A549 (cell line): Measurements from ENCODE around the gene RAPGEF2. TPM values are rescaled to one million over a fixed set of nuclear protein-coding genes. Genes with fewer than 3 reads are reported as not detected.

Source experiments
- ATAC-seq, 2 experiments: fragments of 200-7000 bp in 1 of 2; fragments of >200 bp in 1 of 2; cut with Nextera tagmentation in 1 of 2; cut with Tn5 transposase in 1 of 2; 3 replicates each; pipeline versions ENCODE4 v1.8.0 to v1.9.1; 2018 to 2020; ENCODE audit warnings: mild to moderate bottlenecking in 1 of 2, moderate library complexity in 1 of 2
- CTCF ChIA-PET: fragments of 300-600 bp; sonication (Branson Sonifier 250); formaldehyde crosslinking; extraction: SDS; loops from one replicate; lab custom pipeline; 2021; ENCODE audit warnings: antibody characterized with exemption, inconsistent platforms; lab: Yijun Ruan, JAX
- POLR2A ChIA-PET: fragments of 350-600 bp; formaldehyde crosslinking; extraction: SDS; loops from one replicate; lab custom pipeline; 2021; ENCODE audit warnings: antibody characterized with exemption, inconsistent platforms; lab: Yijun Ruan, JAX
- DNase-seq, 2 experiments: peaks; one replicate each; pipeline versions ENCODE4 v3.0.0 to v3.0.0-alpha.2; 2011 to 2016; ENCODE audit warnings: low read depth in 1 of 2, low spot score in 1 of 2
- FAIRE-seq: peaks from 2 replicates; lab custom pipeline; 2011; peaks lifted over from hg19 to GRCh38; lab: Jason Lieb, UNC
- H3K27ac ChIP-seq, 2 experiments: fragments of >200 bp; sonication (Bioruptor Twin); formaldehyde crosslinking; 3 replicates each; pipeline ENCODE4 v1.5.1; 2016 to 2017
- H3K4me1 ChIP-seq: fragments of >200 bp; sonication (Bioruptor Twin); formaldehyde crosslinking; 3 replicates; pipeline ENCODE4 v1.6.1; 2016
- H3K4me2 ChIP-seq: fragments of >200 bp; sonication (Bioruptor Twin); formaldehyde crosslinking; 3 replicates; pipeline ENCODE4 v1.6.1; 2016
- H3K4me3 ChIP-seq: fragments of >200 bp; sonication (Bioruptor Twin); formaldehyde crosslinking; 3 replicates; pipeline ENCODE4 v1.5.1; 2016
- H3K9me3 ChIP-seq: fragments of >200 bp; sonication (Bioruptor Twin); formaldehyde crosslinking; 3 replicates; pipeline ENCODE4 v1.6.1; 2016
- CBX2 ChIP-seq: fragments of 200-600 bp; sonication (generic); IDR thresholded peaks from 2 replicates; pipeline ENCODE4 v1.6.1; 2016; ENCODE audit warnings: low read depth, mild to moderate bottlenecking, borderline replicate concordance
- CEBPB ChIP-seq, 2 experiments: fragments of >200 bp in 1 of 2; sonication (Bioruptor Twin) in 1 of 2; formaldehyde crosslinking in 1 of 2; IDR thresholded peaks; 2 replicates each; pipeline ENCODE4 v1.6.1; 2012 to 2016
- CTCF ChIP-seq: fragments of >200 bp; sonication (Bioruptor Twin); formaldehyde crosslinking; IDR thresholded peaks from 3 replicates; pipeline ENCODE4 v1.5.1; 2016
- ESRRA ChIP-seq: fragments of 150-350 bp; IDR thresholded peaks from 2 replicates; pipeline ENCODE4 v1.6.1; 2014; ENCODE audit warnings: mild to moderate bottlenecking, low read length, borderline replicate concordance
- FOSB ChIP-seq: fragments of 250-450 bp; sonication (Bioruptor Pico); IDR thresholded peaks from 2 replicates; pipeline ENCODE4 v1.5.0; 2020; ENCODE audit warnings: mild to moderate bottlenecking, moderate library complexity
- GATA3 ChIP-seq: IDR thresholded peaks from 2 replicates; pipeline ENCODE4 v1.6.1; 2012; ENCODE audit warnings: borderline replicate concordance
- HMGXB4 ChIP-seq: fragments of 250-450 bp; sonication (Bioruptor Pico); IDR thresholded peaks from 2 replicates; pipeline ENCODE4 v1.5.0; 2021; ENCODE audit warnings: mild to moderate bottlenecking, moderate library complexity, borderline replicate concordance
- HOXB13 ChIP-seq: fragments of 250-450 bp; sonication (Bioruptor Pico); IDR thresholded peaks from 2 replicates; pipeline ENCODE4 v1.5.0; 2020; ENCODE audit warnings: low read depth, mild to moderate bottlenecking, moderate library complexity
- KDM5A ChIP-seq: fragments of 200-600 bp; sonication (generic); IDR thresholded peaks from 2 replicates; pipeline ENCODE4 v1.6.1; 2016; ENCODE audit warnings: antibody characterized with exemption, mild to moderate bottlenecking
- POLR2A ChIP-seq: IDR thresholded peaks from 2 replicates; pipeline ENCODE4 v1.6.1; 2012; ENCODE audit warnings: mild to moderate bottlenecking, low read length
- RARB ChIP-seq: fragments of 250-450 bp; sonication (Bioruptor Pico); IDR thresholded peaks from 2 replicates; pipeline ENCODE4 v1.8.0; 2021; ENCODE audit warnings: mild to moderate bottlenecking, moderate library complexity
- RCOR1 ChIP-seq: fragments of 150-350 bp; IDR thresholded peaks from 2 replicates; pipeline ENCODE4 v1.6.1; 2014; ENCODE audit warnings: antibody characterized with exemption, low read length, low read depth
- REST ChIP-seq: fragments of 200-600 bp; sonication (generic); IDR thresholded peaks from 2 replicates; pipeline ENCODE4 v1.6.1; 2016; ENCODE audit warnings: antibody characterized with exemption, mild to moderate bottlenecking, moderate library complexity
- SMC3 ChIP-seq: fragments of >200 bp; sonication (Bioruptor Twin); formaldehyde crosslinking; IDR thresholded peaks from 3 replicates; pipeline ENCODE4 v1.6.1; 2018; ENCODE audit warnings: inconsistent platforms
- SREBF2 ChIP-seq: fragments of 450-650 bp; IDR thresholded peaks from 2 replicates; pipeline ENCODE4 v1.6.1; 2014; ENCODE audit warnings: mild to moderate bottlenecking, moderate library complexity
- TFCP2L1 ChIP-seq: fragments of 250-450 bp; sonication (Bioruptor Pico); IDR thresholded peaks from 2 replicates; pipeline ENCODE4 v1.5.0; 2021; ENCODE audit warnings: mild to moderate bottlenecking
- ZC3H11A ChIP-seq: fragments of 450-650 bp; IDR thresholded peaks from 2 replicates; pipeline ENCODE4 v1.6.1; 2014; ENCODE audit warnings: antibody characterized with exemption, mild to moderate bottlenecking
- WGBS: methylation state at CpG from one replicate; pipeline ENCODE4 v1.1.6; 2017; ENCODE audit errors: missing lambda C conversion rate; 5-methylcytosine and 5-hydroxymethylcytosine counted together
- polyA plus RNA-seq, 4 experiments: library from polyadenylated mRNA; depleted of rRNA in 3 of 4; stranded (reverse); fragments of >200 nt; fragmentation: RNase III in 1 of 4; extraction: RNeasy Plus Mini Kit Qiagen cat#74134 plus additional on column Dnase treatment in 1 of 4; gene quantifications; 2 replicates in 3 of 4; 3 replicates in 1 of 4; pipeline ENCODE4 v1.2.3, GENCODE V29; 2011 to 2017

Gene RAPGEF2
- polyA plus RNA-seq, 2 of the 4 experiments (the other 2 are of a cell fraction), result 10.7 to 31.8 TPM

- POLR2A ChIA-PET, result no interaction called here
- Histone ChIP-seq H3K27ac (peak overlapping the region in 1 of 2 experiments; percentile 64; a peak in 1 of 6 replicates), H3K9me3 (no peaks in the 10 kb centered on the region), H3K4me3 (no peak overlapping the region), H3K4me1 (peaks cover 49% of the 10 kb centered on the region), H3K4me2 (peak overlapping the region; percentile 85; the same call in 2 of the 3 replicates)
- no peak for ATAC-seq
- WGBS, result 76% methylated on average over 2 of the region's 2 CpGs
- CTCF ChIA-PET, result interaction anchor here (0.6 kb wide), 2 partner anchors 62 to 1262 kb away, joined by 3 to 4 read pairs; no protein-coding TSS in a partner anchor
- no peak for DNase-seq
- FAIRE-seq, result no peak
- no peak for TF ChIP-seq HOXB13 (CRISPR knock-in tag)
- no peak for TF ChIP-seq POLR2A
- TF ChIP-seq RCOR1, result no peak
- TF ChIP-seq SREBF2, result no peak
- no peak for TF ChIP-seq TFCP2L1 (CRISPR knock-in tag)
- no peak for TF ChIP-seq RARB
- TF ChIP-seq ESRRA, result no peak
Measured at GRCh38 chr4:159281771-159282170, 178.9 kb downstream of the RAPGEF2 start.

GRCh38 chr4:159282329-159282728 lies 179.4 kb downstream of the RAPGEF2 start:
- DNase-seq, result no peak
- no peak for FAIRE-seq
- 56% methylated on average over 5 of the region's 5 CpGs for WGBS
- Histone ChIP-seq H3K4me1 (peaks cover 49% of the 10 kb centered on the region), H3K9me3 (no peaks in the 10 kb centered on the region)
- no peak for TF ChIP-seq RCOR1
- TF ChIP-seq SMC3, result no peak
- no peak for TF ChIP-seq REST
- TF ChIP-seq CEBPB (IDR thresholded peaks at IDR 0.05), result no peak
- TF ChIP-seq SREBF2, result no peak
- no peak for TF ChIP-seq ZC3H11A
- no peak for TF ChIP-seq CBX2
- no peak for TF ChIP-seq FOSB
- no peak for TF ChIP-seq KDM5A
- no peak for TF ChIP-seq HMGXB4 (CRISPR knock-in tag)
- TF ChIP-seq, all 56 proteins: peak for 0
- CTCF ChIA-PET, result interaction anchor here (0.6 kb wide), 1 partner anchor 1262 kb away, joined by 3 read pairs; no protein-coding TSS in a partner anchor
- no peak for ATAC-seq
- Histone ChIP-seq H3K4me3 (no peak overlapping the region), H3K4me2 (peak overlapping the region; percentile 85), H3K27ac (peak overlapping the region; percentile 54 to 73; a peak in 2 of 6 replicates)
- POLR2A ChIA-PET, result no interaction called here

GRCh38 chr4:159282944-159283343 lies 180.1 kb downstream of the RAPGEF2 start:
- POLR2A ChIA-PET, result no interaction called here
- FAIRE-seq, result no peak
- CTCF ChIA-PET, result no interaction called here
- H3K4me3 ChIP-seq, result no peak overlapping the region
- TF ChIP-seq GATA3 (peak; percentile 48; the same call in 1 of the 2 replicates), CTCF (no peak)
- TF ChIP-seq, all 56 proteins: peak for 1
- DNase-seq, result no peak
- peaks cover 49% of the 10 kb centered on the region for H3K4me1 ChIP-seq
- no peaks in the 10 kb centered on the region for H3K9me3 ChIP-seq
- 3% methylated on average over 2 of the region's 2 CpGs for WGBS
- peak overlapping the region; percentile 85 for H3K4me2 ChIP-seq
- no peak for ATAC-seq
- H3K27ac ChIP-seq, result peak overlapping the region; percentile 54 to 73; a peak in 4 of 6 replicates
